HG03066 (cell line): Measurements from ENCODE around the gene SIDT1.

Experiments used
- ATAC-seq: cut with Tn5 transposase; IDR thresholded peaks from one replicate; pipeline ENCODE4 v1.9.1; 2021; ENCODE audit warnings: low read depth; ENCODE audit not compliant: unreplicated experiment

The SIDT1 gene

DNA sequence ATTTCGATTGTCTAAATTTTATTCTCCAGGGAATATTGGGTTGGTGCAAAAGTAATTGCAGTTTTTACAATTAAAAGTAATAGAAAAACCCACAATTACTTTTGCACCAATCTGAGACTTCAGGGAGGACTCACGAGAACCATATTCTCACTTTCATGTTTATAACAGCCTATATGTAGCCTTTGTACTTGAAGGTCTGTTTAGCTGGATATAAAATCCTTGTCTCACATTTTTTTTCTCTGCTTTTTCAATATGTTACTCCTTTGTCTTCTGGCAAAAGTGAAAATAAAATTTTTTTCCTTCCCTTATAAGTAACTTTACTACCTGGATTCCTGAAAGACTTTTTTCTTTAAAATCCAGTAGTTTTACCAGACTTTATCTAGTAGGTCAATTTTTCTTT, 9.2 kb downstream of the SIDT1 start:
- ATAC-seq, result no peak

DNA sequence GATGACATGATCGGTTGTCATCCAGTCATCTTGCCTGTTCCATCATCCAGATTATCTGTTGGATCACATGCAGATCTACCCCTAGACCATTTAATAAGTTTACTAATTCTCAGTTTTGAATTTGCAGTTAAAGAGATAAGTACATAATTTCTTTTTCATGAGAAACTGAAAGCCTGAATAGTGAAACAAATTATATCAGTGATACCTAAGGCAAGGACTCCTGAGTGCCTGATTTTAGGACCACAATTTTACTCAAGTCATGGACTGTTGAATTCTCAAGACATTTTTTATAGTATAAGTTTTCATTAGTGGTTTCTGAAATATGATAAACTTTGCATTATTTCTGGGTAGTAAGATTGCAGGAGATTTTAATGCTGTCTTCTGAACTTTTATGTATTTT, 13.2 kb downstream of the SIDT1 start:
- ATAC-seq, result peak; percentile 37

DNA sequence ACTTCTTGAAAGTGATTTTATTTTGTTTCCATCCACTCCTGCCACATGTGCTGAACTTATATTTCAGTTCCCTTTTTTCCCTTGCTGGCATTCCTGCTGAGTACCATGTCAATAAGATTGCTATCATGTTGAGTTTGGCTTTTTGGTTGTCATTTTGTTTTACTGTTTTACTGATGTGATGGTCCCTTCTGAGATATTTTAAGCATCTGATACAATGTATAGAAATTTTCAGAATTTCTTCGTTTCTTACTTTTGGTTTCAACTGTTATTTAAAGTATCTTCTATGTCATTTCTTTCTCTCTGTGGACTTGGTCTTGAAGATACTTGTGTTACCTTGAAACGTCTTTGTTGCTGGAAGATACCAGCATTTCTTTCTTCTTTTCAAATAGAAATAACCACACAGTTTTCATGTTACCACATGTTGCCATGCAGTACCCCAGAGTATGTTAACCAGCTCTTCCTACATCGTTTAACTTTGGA, 14.1 kb downstream of the SIDT1 start:
- ATAC-seq, result peak; percentile 82

DNA sequence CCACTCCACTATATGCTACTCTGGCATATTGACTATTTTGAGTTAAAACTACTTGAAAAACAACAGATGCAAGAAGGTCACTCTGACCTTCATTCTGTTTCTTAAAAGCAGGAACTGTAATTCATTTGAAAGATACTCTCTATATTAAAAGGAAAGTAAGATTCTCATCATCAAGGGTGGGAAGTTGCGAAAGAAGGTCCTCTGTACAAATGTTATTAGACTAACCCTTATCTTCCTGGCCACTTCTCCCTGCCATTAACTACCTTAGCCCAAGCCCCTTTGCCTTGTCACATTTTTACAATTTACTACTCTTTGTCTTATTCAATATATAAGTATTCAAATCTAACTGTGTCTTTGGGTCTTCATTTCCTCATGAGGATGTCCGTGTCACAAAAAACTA, 16.1 kb downstream of the SIDT1 start:
- ATAC-seq, result no peak

DNA sequence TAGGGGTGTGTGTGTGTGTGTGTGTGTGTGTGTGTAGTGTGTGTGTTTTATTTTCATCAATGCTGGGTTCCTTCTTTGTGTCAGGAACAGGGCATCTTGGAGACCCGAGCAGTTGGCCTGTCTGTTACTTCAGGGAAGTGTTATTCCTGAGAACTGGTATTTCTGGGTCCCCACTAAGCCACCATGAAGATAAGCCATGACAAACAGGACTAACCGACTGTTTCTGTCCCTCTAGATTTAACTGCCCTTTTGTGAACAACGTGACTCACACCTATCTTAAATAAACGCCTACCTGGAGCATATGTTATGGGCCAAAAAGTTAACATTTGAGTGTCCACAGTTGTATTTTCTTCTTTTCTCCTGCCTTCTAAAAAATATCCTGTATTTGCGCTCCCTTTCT, 19.5 kb downstream of the SIDT1 start:
- ATAC-seq, result no peak

DNA sequence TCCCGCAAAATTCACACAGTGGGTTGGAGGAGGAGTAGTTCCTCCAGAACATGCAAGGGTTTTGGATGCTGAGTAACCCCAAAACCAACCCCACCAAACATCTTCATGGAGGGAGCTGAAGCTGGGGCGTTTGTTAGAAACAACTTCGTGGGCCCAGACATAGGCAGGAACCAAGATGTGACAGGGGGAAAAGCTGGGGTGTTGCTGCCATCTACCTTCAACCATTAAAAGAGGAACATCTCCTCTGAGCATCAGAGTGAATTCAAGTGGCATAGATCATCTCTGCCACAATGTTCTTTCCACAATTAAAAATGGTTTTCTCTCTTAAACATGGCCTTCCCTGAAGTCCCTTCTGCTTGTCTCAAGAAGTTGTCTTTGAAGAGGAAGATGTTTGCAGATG, 20.5 kb downstream of the SIDT1 start:
- ATAC-seq, result no peak

DNA sequence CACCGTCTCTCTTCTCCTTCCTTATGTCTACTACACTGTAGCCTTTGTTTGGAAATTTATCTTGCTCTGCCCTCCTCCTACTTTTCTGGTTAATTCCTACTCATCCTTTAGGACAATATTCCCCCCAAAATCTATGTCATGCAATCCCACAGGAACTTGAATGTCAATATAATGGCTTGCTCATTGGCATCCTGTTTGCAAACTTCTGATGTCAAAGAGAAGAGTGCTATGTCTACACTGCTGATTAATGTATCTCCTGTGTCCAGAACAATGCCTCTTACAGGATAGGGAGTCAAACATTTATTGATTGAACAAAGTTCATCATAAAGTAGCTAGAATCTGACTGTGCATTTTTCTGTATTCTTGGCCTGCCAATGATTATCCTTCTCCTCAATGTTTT, 22.8 kb downstream of the SIDT1 start:
- no peak for ATAC-seq

DNA sequence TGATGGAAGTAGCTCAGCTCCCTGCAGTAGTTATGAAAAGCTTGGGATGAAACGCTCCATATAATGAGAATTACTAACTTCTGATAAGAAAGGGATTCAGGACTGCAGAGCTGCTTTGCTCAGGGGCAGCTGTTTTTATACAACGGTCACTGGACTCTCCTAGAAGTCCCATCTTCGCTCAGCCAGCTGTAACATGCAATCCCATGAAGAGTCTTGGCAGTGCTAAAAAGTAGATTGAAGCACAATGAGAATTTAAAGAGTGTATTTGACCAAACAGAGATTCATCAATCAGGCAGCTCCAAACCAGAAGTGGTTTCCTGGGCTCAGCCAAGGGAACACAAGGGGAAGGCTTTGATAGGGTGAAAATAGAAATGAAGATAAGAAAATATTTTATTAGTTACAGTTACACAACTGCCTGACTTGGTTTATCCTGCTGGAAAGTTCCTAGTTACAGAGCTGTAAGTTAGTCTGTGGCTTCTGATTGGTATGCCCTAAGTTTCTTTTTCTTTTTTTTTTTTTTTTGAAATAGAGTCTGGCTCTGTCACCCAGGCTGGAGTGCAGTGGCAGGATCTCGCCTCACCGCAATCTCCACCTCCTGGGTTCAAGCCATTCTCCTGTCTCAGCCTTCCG, 24.1 kb downstream of the SIDT1 start:
- ATAC-seq, result no peak

DNA sequence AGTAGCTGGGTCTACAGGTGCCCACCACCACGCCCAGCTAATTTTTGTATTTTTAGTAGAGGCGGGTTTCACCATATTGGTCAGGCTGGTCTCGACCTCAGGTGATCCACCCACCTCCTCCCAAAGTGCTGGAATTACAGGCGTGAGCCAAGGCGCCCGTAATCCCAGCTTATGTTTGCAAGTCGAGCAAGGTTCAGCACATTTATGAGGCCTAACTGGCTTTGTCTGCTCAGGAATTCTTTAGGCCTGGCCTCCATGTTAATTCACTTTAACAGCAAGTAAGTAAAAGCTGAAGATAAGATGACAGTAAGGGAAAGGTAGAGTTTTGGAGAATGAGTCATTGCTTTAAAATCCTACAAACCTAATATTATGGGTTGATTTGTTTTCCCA, 24.6 kb downstream of the SIDT1 start:
- ATAC-seq, result no peak

DNA sequence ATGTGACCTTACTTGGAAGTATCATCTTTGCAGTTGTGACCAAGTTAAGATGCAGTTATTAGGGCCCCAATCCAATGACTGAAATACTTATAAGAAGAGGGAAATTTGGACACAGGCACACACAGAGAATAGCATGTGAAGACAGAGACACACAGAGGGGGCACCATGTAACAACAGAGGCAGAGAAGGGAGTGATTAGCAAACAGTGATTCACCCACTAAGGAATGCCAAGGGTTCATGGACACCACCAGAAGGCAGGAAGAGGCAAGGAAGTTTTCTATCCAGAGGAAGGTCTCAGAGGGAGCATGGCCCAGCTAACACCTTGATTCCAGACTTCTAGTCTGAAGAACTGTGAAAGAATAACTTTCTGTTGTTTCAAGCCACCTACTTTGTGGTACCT, 25.0 kb downstream of the SIDT1 start:
- no peak for ATAC-seq

DNA sequence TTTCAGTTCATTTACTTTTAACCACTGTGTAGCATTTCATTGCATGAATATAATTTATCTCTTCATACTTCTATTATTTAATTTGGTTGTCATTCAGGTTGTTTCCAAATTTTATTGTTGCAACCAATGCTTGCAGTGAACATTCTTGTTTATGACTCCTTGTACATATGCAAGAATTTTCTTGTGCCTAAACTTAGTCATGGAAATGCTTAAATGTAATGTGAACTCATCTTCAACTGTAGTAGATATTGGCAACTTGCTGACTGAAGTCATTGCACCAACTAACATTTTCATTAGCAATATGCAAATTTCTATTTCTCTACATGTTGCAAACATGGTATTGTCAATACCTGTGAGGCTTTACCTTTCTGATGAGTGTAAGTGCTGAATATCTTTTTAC, 26.7 kb downstream of the SIDT1 start:
- ATAC-seq, result no peak

DNA sequence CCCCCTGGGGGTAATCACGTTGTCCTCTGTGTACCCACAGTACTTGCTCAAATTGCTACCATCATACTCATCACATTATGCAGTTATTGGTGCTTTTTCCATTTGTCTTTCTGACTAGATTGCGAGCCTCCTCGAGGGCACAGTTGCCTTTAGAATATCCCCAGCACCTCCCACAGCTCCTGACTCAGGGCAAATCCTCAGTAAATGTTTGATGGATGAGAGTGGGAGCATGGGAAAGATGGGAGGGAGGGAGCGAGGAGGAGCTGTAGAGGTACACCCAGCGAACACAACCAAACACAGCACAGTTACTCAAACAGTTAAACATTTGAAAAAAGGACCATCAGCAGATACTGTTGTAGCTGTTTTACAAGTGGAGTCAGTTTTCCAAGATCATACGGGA, 27.9 kb downstream of the SIDT1 start:
- no peak for ATAC-seq

DNA sequence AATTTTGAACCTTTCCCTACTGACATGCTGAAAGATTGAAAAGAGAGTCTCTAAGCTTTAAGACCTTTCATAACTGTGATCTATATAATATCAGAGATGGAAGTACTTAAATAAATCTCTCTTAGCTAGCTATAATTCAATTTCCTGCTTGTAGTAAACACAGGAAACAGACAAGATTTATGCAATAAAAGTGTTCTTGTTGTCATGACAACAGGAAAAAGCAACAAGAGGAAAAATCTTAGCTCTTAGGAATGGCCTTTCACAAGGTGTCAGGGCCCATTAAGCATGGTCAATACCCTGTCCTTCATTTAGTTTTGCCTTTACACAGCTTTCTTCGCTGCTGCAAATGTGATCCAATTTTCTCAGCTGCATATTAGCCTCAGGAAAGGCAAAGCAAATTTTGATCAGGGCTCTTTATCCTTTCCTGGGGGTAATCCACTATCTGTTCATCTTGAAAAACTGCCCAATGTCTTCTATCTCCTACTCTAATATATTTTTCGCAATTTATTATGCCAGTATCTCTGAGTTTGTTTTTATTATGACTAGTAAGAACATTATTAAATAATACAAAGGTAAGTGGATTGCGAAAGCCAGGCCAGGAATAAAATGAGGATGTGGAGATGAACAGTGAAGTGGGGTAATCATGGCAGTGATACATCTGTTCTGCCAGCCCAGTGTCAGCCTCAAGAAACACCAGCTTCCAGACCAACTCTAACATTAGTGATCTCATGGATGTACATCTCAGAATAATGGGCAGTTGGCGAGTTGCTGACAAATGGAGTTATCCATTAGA, 28.7 kb downstream of the SIDT1 start:
- ATAC-seq, result no peak

DNA sequence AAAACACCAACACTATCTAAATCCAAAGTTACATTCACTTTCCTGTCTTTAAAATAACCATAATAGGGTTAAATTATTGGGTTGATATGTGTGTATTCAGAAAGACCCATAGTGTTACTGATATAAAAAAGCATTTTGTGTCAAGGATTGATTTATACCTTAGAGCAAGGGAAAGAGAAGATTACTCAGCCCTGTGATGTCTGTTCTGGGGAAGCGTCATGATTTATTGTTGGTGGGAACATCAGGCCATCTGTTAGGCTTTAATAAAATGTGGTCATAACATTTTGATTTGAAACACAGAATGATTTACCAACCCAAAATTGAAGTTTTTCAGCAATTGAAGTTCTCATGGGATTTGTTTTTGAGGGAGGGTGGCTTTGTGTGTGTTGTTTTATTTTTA, 33.2 kb downstream of the SIDT1 start:
- ATAC-seq, result no peak

DNA sequence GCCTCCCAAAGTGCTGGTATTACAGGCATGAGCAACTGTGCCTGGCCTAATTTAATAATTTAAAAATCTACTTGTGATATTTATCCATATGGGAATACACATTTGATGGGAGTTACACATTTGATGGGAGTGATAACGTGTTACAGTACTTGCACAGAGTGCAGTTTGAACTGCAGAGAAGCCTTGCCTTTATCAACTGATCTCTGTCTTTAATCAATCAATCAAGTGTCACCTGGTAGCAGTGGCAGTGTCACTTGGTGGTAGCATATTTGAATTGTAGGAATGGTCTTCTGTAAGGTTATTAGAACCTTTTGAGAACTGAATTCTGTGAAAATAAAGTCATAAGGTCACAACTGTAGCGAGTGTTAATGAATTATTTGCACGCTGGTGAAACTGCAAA, 37.8 kb downstream of the SIDT1 start:
- no peak for ATAC-seq

DNA sequence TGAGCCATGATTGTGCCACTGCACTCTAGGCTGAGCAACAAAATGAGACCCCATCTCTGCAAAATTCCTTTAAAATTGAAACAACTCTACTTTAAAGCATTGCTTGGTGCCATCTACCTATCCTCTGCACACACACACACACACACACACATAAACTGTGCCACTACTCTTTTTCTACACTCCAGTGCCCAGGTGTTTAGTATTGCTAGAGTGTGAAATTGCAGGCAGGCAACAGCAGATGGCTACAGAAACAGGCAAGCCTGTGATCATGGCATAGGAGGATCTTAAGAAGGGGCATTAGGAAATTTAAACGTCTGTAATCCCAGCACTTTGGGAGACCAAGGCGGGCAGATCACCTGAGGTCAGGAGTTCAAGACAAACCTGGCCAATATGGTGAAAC, 39.0 kb downstream of the SIDT1 start:
- no peak for ATAC-seq

DNA sequence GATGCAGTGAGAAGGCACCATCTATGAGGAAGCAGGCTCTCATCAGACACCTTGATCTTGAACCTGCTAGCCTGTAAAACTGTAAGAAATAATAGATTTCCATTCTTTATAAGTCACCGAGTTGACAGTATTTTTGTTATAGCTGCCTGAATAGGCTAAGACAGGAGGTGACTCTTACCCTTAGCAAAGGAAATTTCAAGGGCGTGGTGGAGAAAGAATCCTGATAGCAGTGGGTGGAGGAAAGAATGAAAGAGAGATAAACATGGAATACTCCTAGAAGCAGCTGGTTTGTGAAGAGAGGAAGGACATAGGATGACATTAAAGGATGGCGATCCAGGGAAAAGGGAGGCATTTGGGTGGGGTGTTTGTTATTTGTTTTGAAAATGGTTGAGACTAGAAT, 41.4 kb downstream of the SIDT1 start:
- ATAC-seq, result no peak

DNA sequence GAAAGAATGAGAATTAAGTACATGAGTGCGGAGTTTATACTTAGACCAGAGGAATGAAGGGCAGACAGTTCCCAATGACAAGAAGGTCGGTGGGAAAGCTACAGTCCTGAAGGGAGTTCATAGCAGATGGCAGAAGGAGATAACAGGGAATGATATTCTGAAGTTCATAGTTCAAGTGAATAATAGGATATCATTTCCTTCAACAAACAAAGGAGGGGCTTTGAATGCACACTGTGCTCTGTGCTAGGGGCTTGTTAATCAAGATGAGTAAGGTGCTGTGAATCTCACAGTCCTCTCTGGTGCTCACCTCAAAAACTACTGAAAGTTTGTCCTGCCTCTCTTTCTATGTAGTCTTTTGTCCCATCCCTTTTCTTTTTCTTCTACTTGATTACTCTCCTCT, 41.9 kb downstream of the SIDT1 start:
- no peak for ATAC-seq

DNA sequence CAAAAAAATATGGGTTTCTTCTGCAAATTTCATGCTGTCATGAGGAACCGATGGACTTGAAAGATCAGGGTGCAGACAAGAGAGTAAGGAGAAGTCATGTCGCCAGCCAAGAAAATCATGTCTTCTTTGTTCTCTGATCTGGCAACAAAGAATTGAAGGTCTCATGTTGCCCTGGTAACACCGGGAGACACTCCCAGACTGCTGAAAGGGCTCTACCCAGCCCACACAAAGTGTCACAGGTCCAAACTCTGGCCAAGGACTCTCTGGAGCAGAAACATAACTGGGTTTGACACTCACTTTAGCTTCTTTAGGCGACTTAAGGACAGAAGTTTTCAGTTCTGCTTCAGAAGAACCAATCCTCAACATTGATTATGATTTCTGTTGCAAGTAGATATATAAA, 42.9 kb downstream of the SIDT1 start:
- no peak for ATAC-seq

DNA sequence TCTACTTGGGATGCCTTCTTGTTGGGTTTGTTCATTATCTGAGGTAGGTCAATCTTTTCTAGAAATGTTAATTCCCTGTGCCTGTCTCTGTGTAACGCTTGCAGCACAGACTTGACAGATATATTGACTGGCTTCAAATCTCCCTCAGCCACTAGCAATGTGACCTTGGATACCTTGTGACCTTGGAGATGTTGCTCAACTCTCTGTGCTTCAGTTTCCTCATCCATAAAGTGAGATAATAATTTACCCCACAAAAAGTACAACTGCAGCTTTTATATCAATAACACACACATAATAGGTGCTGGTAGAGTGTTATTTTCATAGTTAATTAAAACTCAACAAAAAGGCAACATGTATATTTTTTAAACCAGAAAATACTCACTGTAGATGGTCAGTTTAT, 52.9 kb downstream of the SIDT1 start:
- ATAC-seq, result no peak

DNA sequence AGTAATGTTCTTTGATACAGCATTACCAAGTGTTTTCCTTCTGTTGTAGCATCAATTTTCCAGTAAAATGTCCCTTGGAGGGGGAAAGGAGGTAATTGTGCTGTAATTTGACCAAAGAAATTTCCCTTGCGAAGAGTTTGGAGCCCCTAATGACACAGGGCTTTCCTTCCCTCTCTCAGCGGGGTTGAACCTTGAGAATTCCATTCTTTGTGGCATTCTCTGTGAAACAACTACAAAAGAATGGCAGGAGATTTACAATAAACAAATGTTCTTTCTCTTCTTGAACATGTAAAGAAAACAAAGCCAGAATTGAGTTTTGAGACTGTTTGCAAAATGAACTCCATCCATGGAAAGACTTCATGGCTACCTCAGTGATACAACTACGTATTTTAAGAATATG, 53.4 kb downstream of the SIDT1 start:
- no peak for ATAC-seq

DNA sequence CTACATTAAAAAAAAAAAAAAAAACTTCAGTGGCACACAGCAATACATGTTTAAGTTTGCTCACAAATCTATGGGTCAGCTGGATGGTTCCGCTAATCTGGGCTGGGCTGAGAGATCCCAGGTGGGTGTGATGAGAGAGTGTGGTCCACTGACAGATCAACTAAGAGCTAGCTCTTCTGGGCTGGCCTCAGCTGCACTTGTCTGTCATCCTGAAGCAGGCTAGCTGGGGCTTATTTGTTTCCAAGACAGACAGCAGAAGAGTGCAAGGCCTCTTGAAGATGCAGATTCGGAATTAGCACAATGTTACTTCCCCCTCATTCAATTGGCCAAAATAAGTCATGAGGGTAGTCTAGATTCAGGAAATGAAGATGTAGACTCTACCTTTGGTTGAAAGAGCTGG, 56.5 kb downstream of the SIDT1 start:
- no peak for ATAC-seq
